ENCODE results near the gene RMP24.

GRCh38 chr18:35953688-35954087 lies 18.8 kb upstream of the RMP24 start:
- TF ChIP-seq CTCF (IDR thresholded peaks at IDR 0.05) (no peak), POLR2A (IDR thresholded peaks at IDR 0.05) (no peak)
